Measurements from ENCODE around the gene LRMDA.

LRMDA gene

DNA sequence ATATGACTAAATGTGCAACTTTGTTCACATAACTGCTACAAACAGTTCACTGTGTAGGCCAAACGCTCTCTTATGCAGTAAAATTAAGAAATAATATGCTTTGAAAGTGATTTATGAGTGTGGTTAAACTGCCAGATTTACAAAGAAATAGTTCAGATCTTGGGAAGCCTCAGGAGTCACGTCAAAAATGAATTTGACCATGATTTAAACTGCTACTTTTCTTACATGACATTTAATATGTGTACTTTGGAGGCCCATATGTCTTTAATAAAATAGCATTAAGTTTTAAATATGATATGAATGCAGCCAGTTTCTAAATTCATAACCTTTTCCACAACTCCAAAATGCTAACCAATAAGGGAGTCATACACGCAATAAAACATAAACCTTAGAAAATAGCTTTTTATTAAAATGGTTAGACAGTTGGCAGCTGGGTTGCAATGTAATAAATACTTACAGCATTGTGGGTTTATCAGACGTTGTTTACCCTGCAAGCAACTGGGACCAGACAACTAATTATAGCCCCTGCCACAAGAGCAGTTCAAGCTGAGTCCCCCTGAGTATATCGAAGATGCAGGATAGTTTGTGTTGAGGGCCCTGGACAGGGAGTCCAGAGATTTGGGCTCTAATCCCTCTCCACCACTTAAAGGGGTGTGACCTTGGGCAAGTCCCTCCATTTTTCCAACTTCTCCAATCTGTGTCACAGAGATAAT, 640.4 kb downstream of the LRMDA start:
- peak; percentile 64 for DNase-seq (ENCODE audit: extremely low read depth, low read depth)
- TF ChIP-seq, protein P1, sequence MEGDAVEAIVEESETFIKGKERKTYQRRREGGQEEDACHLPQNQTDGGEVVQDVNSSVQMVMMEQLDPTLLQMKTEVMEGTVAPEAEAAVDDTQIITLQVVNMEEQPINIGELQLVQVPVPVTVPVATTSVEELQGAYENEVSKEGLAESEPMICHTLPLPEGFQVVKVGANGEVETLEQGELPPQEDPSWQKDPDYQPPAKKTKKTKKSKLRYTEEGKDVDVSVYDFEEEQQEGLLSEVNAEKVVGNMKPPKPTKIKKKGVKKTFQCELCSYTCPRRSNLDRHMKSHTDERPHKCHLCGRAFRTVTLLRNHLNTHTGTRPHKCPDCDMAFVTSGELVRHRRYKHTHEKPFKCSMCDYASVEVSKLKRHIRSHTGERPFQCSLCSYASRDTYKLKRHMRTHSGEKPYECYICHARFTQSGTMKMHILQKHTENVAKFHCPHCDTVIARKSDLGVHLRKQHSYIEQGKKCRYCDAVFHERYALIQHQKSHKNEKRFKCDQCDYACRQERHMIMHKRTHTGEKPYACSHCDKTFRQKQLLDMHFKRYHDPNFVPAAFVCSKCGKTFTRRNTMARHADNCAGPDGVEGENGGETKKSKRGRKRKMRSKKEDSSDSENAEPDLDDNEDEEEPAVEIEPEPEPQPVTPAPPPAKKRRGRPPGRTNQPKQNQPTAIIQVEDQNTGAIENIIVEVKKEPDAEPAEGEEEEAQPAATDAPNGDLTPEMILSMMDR (IDR thresholded peaks at IDR 0.05; ENCODE audit: low read depth, low read length) = no peak

- no peak for DNase-seq (ENCODE audit: extremely low read depth, low read depth)
- TF ChIP-seq, protein P1 (IDR thresholded peaks at IDR 0.05; ENCODE audit: low read depth, low read length) = no peak
Observed at GRCh38 chr10:76072384-76072783, 641.0 kb downstream of the LRMDA start.

DNA sequence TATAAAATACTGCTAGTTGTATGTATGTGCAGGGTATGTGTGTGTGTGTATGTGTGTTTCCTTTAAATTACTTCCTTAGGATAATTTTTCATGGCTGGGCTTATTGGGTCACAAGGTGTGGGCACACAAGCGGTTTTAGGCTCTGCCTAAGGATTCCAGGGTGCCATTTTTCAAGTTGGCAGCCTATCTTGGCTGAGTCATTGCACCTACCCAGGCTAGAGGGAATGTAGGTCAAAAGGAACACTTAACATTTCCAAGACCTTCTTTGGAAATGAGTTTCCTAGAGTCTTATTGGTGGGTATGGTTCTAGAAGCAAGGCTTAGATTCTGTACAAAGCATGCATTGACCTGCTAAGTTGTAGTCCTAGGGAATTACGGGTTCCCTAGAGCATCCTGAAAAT, 642.1 kb downstream of the LRMDA start:
- DNase-seq (ENCODE audit: extremely low read depth, low read depth) = no peak
- TF ChIP-seq, protein P1 (IDR thresholded peaks at IDR 0.05; ENCODE audit: low read depth, low read length) = no peak

DNA sequence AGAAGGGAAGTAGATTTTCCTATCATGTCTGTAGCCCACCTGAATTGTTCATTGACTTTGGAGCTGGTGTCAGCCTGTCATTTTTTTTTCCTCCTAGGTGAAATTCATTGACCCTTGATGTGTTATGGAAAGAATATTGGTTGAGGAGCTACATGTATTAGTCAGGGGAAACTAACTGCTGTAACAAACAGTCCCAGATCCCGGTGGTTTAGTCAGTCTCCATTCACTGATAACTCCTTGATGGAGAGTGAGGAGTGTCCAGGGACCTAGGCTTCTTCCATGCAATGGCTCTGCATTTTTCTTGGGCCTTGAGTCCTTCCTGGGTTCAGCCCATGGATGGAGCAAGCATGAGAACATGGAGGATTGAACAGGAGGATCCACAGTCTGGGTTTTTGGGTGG, 643.2 kb downstream of the LRMDA start:
- DNase-seq (ENCODE audit: extremely low read depth, low read depth) = no peak
- TF ChIP-seq, protein P1 (IDR thresholded peaks at IDR 0.05; ENCODE audit: low read depth, low read length) = no peak

DNA sequence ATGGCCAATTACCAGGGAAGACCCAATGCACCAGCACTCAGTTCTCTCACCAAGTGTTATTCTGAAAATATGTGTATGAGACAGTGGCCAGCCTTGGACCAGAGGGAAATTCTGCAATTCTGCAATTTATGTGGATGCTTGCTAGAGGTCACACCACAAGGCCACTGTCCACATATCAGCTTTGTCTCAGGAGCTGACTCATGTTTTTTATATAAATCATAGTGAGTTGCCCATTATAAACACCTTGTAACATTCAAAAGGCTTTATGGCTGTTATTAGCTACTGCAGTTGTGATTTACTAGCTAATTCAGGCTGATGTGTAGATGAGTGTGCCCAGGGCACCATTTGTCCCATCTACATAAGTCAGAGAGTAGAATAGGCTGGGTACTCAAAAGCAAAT, 649.0 kb downstream of the LRMDA start:
- no peak for DNase-seq (ENCODE audit: extremely low read depth, low read depth)
- TF ChIP-seq, protein P1 (IDR thresholded peaks at IDR 0.05; ENCODE audit: low read depth, low read length) = no peak

DNA sequence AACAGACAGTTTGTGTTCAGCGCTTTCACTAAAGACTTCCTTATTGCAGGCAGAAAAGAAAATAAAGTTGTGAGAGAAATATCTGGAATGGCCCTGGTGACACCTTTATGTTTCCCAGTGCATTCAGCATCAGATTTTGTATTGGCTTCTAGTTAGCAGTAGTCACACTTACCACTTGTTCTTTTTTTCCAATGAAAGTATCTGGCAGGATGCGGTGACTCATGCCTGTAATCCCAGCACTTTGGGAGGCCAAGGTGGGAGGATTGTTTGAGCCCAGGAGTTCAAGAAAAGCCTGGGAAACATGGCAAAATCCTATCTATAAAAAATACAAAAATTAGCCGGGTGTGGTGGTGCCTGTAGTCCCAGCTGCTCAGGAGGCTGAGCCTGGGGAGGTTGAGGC, 649.6 kb downstream of the LRMDA start:
- TF ChIP-seq, protein P1 (IDR thresholded peaks at IDR 0.05; ENCODE audit: low read depth, low read length) = no peak
- no peak for DNase-seq (ENCODE audit: extremely low read depth, low read depth)

- DNase-seq (ENCODE audit: extremely low read depth, low read depth) = no peak
- TF ChIP-seq, protein P1 (IDR thresholded peaks at IDR 0.05; ENCODE audit: low read depth, low read length) = no peak
Observed at GRCh38 chr10:76082232-76082631, 650.8 kb downstream of the LRMDA start.

Data from AG09319 (cell line).